H9 (cell line): ENCODE results near the gene MED15. TPM values are rescaled to one million over a fixed set of nuclear protein-coding genes. Genes with fewer than 3 reads are reported as not detected.

Experiments
- DNase-seq: peaks from one replicate; pipeline ENCODE4 v3.0.0-alpha.2; 2017
- H2AFZ ChIP-seq: one replicate; pipeline ENCODE4 v1.6.1; 2013; ENCODE audit warnings: mild to moderate bottlenecking, low read length, control low read depth, moderate library complexity
- H2AK5ac ChIP-seq: 2 replicates; pipeline ENCODE4 v1.6.1; 2013; ENCODE audit warnings: low read length, control low read depth, mixed read lengths; ENCODE audit not compliant: insufficient read length
- H2BK120ac ChIP-seq: one replicate; pipeline ENCODE4 v1.6.1; 2013; ENCODE audit warnings: low read depth, mild to moderate bottlenecking, low read length, control low read depth, inconsistent platforms; ENCODE audit not compliant: poor library complexity, severe bottlenecking
- H2BK12ac ChIP-seq: 2 replicates; pipeline ENCODE4 v1.6.1; 2013; ENCODE audit warnings: low read length, control low read depth, mixed read lengths, low read depth; ENCODE audit not compliant: insufficient read length
- H2BK15ac ChIP-seq: 2 replicates; pipeline ENCODE4 v1.6.1; 2013; ENCODE audit warnings: low read depth, low read length, control low read depth
- H2BK20ac ChIP-seq: one replicate; pipeline ENCODE4 v1.6.1; 2013; ENCODE audit warnings: low read depth, mild to moderate bottlenecking, low read length, control low read depth, inconsistent platforms; ENCODE audit not compliant: poor library complexity, severe bottlenecking
- H2BK5ac ChIP-seq: 2 replicates; pipeline ENCODE4 v1.6.1; 2013; ENCODE audit warnings: low read length, control low read depth, mixed read lengths; ENCODE audit not compliant: insufficient read length
- H3K14ac ChIP-seq: 2 replicates; pipeline ENCODE4 v1.6.1; 2013; ENCODE audit warnings: low read length, control low read depth; ENCODE audit not compliant: insufficient read depth
- H3K18ac ChIP-seq: 2 replicates; pipeline ENCODE4 v1.6.1; 2013; ENCODE audit warnings: low read depth, mild to moderate bottlenecking, mixed read lengths, low read length, control low read depth; ENCODE audit not compliant: insufficient read length
- H3K23ac ChIP-seq: 2 replicates; pipeline ENCODE4 v1.6.1; 2013; ENCODE audit warnings: low read length, control low read depth, mixed read lengths, low read depth; ENCODE audit not compliant: insufficient read length
- H3K23me2 ChIP-seq: 2 replicates; pipeline ENCODE4 v1.6.1; 2013; ENCODE audit warnings: low read depth, mild to moderate bottlenecking, mixed read lengths, low read length, control low read depth; ENCODE audit not compliant: insufficient read length, poor library complexity, severe bottlenecking
- H3K27ac ChIP-seq: 2 replicates; pipeline ENCODE4 v1.5.1; 2013; ENCODE audit warnings: low read length, control low read depth, mixed read lengths, low read depth; ENCODE audit not compliant: insufficient read length
- H3K27me3 ChIP-seq: 2 replicates; pipeline ENCODE4 v1.6.1; 2013; ENCODE audit warnings: low read length, control low read depth, inconsistent platforms; ENCODE audit not compliant: insufficient read depth
- H3K4ac ChIP-seq: 2 replicates; pipeline ENCODE4 v1.6.1; 2013; ENCODE audit warnings: low read depth, mild to moderate bottlenecking, control low read depth, inconsistent platforms, low read length, moderate library complexity
- H3K4me1 ChIP-seq: 2 replicates; pipeline ENCODE4 v1.6.1; 2013; ENCODE audit warnings: low read length, control low read depth, inconsistent platforms; ENCODE audit not compliant: insufficient read depth
- H3K4me2 ChIP-seq: 2 replicates; pipeline ENCODE4 v1.6.1; 2013; ENCODE audit warnings: low read length, control low read depth, mixed read lengths; ENCODE audit not compliant: insufficient read length, insufficient read depth
- H3K56ac ChIP-seq: 2 replicates; pipeline ENCODE4 v1.6.1; 2013; ENCODE audit warnings: low read depth, mild to moderate bottlenecking, mixed read lengths, low read length, control low read depth; ENCODE audit not compliant: insufficient read length
- H3K79me1 ChIP-seq: 2 replicates; pipeline ENCODE4 v1.6.1; 2013; ENCODE audit warnings: low read depth, mild to moderate bottlenecking, moderate library complexity, low read length, control low read depth, inconsistent platforms; ENCODE audit not compliant: insufficient read depth, poor library complexity, severe bottlenecking
- H3K79me2 ChIP-seq: 2 replicates; pipeline ENCODE4 v1.6.1; 2013; ENCODE audit warnings: low read length, control low read depth, inconsistent platforms; ENCODE audit not compliant: insufficient read depth
- H3K9ac ChIP-seq: 2 replicates; pipeline ENCODE4 v1.6.1; 2013; ENCODE audit warnings: low read length, control low read depth, mixed read lengths; ENCODE audit not compliant: insufficient read length; ENCODE audit errors: extremely low read depth
- H3K9me3 ChIP-seq: one replicate; pipeline ENCODE4 v1.6.1; 2013; ENCODE audit warnings: low read depth, low read length, inconsistent platforms; ENCODE audit not compliant: control insufficient read depth
- H3T11ph ChIP-seq: one replicate; pipeline ENCODE4 v1.6.1; 2013; ENCODE audit warnings: mild to moderate bottlenecking, low read length, control low read depth, inconsistent platforms
- H4K20me1 ChIP-seq: one replicate; pipeline ENCODE4 v1.6.1; 2013; ENCODE audit not compliant: control insufficient read depth, insufficient read length, insufficient read depth
- H4K5ac ChIP-seq: 2 replicates; pipeline ENCODE4 v1.6.1; 2013; ENCODE audit warnings: low read depth, mild to moderate bottlenecking, mixed read lengths, low read length, control low read depth; ENCODE audit not compliant: insufficient read length
- H4K8ac ChIP-seq: replicated peaks from 2 replicates; pipeline ENCODE4 v1.6.1; 2013; ENCODE audit warnings: low read length, control low read depth, mixed read lengths, low read depth; ENCODE audit not compliant: insufficient read length
- H4K91ac ChIP-seq: 2 replicates; pipeline ENCODE4 v1.6.1; 2013; ENCODE audit warnings: low read depth, mild to moderate bottlenecking, moderate library complexity, mixed read lengths, low read length, control low read depth; ENCODE audit not compliant: insufficient read length
- H3K27ac Mint-ChIP-seq, 3 experiments: 2 replicates in 2 of 3; 3 replicates in 1 of 3; pipeline ENCODE4 v1.8.0; 2020 to 2021; ENCODE audit warnings: mixed read lengths in 3 of 3, mild to moderate bottlenecking in 1 of 3, moderate library complexity in 1 of 3
- H3K27me3 Mint-ChIP-seq: 2 replicates; pipeline ENCODE4 v1.8.0; 2021; ENCODE audit warnings: low read depth, mild to moderate bottlenecking, moderate library complexity, mixed read lengths
- H3K36me3 Mint-ChIP-seq, 3 experiments: 2 replicates in 2 of 3; 3 replicates in 1 of 3; pipeline ENCODE4 v1.8.0; 2020 to 2021; ENCODE audit warnings: low read depth in 3 of 3, mixed read lengths in 3 of 3; ENCODE audit not compliant: insufficient read depth in 1 of 3
- H3K4me1 Mint-ChIP-seq, 2 experiments: 2 replicates each; pipeline ENCODE4 v1.8.0; 2020; ENCODE audit warnings: mixed read lengths in 2 of 2
- H3K4me3 Mint-ChIP-seq, 2 experiments: 2 replicates in 1 of 2; 3 replicates in 1 of 2; pipeline ENCODE4 v1.8.0; 2020 to 2021; ENCODE audit warnings: mild to moderate bottlenecking in 2 of 2, mixed read lengths in 2 of 2, moderate library complexity in 1 of 2
- H3K9me3 Mint-ChIP-seq, 2 experiments: 2 replicates in 1 of 2; 3 replicates in 1 of 2; pipeline ENCODE4 v1.8.0; 2020; ENCODE audit warnings: mild to moderate bottlenecking in 2 of 2, mixed read lengths in 2 of 2, moderate library complexity in 1 of 2
- WGBS: extraction: QIAGEN DNeasy Blood & Tissue Kit; methylation state at CpG from one replicate; pipeline ENCODE4 v1.1.7; 2013; ENCODE audit warnings: missing lambda C conversion rate, low lambda C conversion rate, mixed read lengths; ENCODE audit not compliant: insufficient read length; ENCODE audit errors: extremely low coverage; 5-methylcytosine and 5-hydroxymethylcytosine counted together
- total RNA-seq: library from RNA; stranded (reverse); gene quantifications from 2 replicates; pipeline ENCODE4 v1.2.1, GENCODE V29; 2021
- TF ChIP-seq, protein P1 (sequence below): fragments of 200-600 bp; sonication (generic); conservative IDR thresholded peaks from 3 replicates; pipeline ENCODE4 v1.8.0; 2021; ENCODE audit warnings: antibody characterized with exemption, mild to moderate bottlenecking

The MED15 gene
- total RNA-seq, 1 experiment from 2014 or later = 47.4 TPM

DNA sequence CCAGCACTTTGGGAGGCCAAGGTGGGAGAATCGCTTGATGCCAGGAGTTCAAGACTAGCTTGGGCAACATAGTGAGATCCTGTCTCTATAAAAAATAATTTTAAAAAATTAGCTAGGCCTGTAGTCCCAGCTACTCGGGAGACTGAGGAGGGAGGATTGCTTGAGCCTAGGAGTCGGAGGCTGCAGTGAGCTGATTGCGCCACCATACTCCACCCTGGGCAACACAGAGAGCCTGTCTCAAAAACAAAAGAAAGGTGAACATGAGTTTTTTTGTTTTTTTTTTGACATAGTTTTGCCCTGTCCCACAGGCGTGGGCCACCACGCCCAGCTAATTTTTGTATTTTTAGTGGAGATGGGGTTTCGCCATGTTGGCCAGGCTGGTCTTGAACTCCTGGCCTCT lies 17.6 kb downstream of the MED15 start:
- H3K79me2 ChIP-seq = peaks cover 9% of the 10 kb centered on the region; the same call in 1 of the 2 replicates
- no peak overlapping the region for H3K4me2 ChIP-seq
- no peak overlapping the region for H3K56ac ChIP-seq
- H3K4me3 Mint-ChIP-seq = no peak overlapping the region
- DNase-seq = no peak
- H3K4me1 ChIP-seq = peaks cover 3% of the 10 kb centered on the region; the same call in 1 of the 2 replicates
- no peak overlapping the region for H3K14ac ChIP-seq
- H4K8ac ChIP-seq = no peak overlapping the region
- H3K27me3 ChIP-seq = no peaks in the 10 kb centered on the region
- H3K36me3 Mint-ChIP-seq = peaks cover 20 to 33% (median 20%) of the 10 kb centered on the region in 3 experiments
- no peaks in the 10 kb centered on the region for H4K20me1 ChIP-seq
- H4K91ac ChIP-seq = no peak overlapping the region
- no peak overlapping the region for H3T11ph ChIP-seq
- no peak overlapping the region for H3K23ac ChIP-seq
- H2BK5ac ChIP-seq = no peak overlapping the region
- H3K4ac ChIP-seq = no peak overlapping the region
- H3K9ac ChIP-seq = no peak overlapping the region
- peak overlapping the region in 2 of 3 experiments; percentile 57 to 66; a peak in 3 of 7 replicates for H3K27ac Mint-ChIP-seq
- no CpG with 5 or more reads among the region's 7 CpGs for WGBS
- H3K27me3 Mint-ChIP-seq = no peaks in the 10 kb centered on the region
- H4K5ac ChIP-seq = no peak overlapping the region
- peaks cover 18 to 25% of the 10 kb centered on the region in 2 experiments for H3K4me1 Mint-ChIP-seq
- H3K9me3 ChIP-seq = no peaks in the 10 kb centered on the region
- H2BK12ac ChIP-seq = no peak overlapping the region
- no peak overlapping the region for H2AK5ac ChIP-seq
- H3K18ac ChIP-seq = no peak overlapping the region
- H2BK120ac ChIP-seq = no peak overlapping the region
- no peak overlapping the region for H2BK20ac ChIP-seq
- no peaks in the 10 kb centered on the region for H3K23me2 ChIP-seq
- H3K79me1 ChIP-seq = peaks cover 4% of the 10 kb centered on the region
- no peak overlapping the region for H3K27ac ChIP-seq
- H2AFZ ChIP-seq = no peak overlapping the region
- H2BK15ac ChIP-seq = no peak overlapping the region
- TF ChIP-seq, protein P1, sequence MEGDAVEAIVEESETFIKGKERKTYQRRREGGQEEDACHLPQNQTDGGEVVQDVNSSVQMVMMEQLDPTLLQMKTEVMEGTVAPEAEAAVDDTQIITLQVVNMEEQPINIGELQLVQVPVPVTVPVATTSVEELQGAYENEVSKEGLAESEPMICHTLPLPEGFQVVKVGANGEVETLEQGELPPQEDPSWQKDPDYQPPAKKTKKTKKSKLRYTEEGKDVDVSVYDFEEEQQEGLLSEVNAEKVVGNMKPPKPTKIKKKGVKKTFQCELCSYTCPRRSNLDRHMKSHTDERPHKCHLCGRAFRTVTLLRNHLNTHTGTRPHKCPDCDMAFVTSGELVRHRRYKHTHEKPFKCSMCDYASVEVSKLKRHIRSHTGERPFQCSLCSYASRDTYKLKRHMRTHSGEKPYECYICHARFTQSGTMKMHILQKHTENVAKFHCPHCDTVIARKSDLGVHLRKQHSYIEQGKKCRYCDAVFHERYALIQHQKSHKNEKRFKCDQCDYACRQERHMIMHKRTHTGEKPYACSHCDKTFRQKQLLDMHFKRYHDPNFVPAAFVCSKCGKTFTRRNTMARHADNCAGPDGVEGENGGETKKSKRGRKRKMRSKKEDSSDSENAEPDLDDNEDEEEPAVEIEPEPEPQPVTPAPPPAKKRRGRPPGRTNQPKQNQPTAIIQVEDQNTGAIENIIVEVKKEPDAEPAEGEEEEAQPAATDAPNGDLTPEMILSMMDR = no peak
- H3K9me3 Mint-ChIP-seq = peaks cover 5 to 8% of the 10 kb centered on the region in 2 experiments
